Measurements from ENCODE around the gene NUP210.

NUP210 gene

DNA sequence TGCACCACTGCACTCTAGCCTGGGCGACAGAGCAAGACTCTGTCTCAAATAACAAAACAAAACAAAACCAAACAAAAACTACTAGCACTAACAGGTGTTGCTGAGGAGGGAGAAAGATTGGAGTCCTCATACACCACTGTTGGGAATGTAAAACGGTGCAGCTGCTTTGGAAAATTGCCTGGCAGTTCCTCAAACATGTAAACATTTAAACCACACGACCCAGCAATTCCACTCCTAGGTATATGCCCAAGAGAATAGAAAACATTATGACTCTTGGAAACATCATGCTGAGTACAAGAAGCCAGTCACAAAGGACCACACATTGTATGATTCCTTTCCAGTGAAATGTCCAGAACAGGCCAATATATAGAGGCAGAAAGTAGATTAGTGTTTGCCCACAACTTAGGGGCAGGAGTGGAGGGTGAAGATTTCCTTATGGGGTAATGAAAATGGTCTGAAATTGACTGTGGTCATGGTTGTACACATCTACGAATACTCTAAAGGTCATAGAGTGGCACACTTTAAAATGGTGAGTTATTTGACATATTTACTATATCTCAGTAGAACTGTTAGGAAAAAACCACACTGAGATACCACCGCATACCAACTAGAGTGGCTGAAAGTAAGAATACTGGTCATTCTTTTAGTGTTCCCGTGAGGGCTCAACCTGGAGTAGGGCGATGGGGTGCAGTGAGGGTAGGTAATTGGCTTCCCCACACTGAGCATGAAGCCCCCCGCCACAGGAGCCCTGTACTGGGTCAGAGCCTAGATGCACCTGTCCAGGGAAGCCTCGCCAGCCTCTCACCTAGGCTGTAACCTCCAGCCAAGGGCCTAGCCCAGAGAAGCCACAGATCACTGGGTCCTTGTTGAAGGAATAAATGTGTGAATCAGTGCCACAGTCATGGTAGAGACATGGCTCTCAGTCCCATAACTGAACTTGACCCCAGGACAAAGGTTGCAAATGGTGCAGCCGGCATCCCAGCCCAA is 131.1 kb downstream of the NUP210 start:
- H3K4me3 ChIP-seq (ENCODE audit: low read depth, low read length): no peak overlapping the region
- TF ChIP-seq, protein P1, sequence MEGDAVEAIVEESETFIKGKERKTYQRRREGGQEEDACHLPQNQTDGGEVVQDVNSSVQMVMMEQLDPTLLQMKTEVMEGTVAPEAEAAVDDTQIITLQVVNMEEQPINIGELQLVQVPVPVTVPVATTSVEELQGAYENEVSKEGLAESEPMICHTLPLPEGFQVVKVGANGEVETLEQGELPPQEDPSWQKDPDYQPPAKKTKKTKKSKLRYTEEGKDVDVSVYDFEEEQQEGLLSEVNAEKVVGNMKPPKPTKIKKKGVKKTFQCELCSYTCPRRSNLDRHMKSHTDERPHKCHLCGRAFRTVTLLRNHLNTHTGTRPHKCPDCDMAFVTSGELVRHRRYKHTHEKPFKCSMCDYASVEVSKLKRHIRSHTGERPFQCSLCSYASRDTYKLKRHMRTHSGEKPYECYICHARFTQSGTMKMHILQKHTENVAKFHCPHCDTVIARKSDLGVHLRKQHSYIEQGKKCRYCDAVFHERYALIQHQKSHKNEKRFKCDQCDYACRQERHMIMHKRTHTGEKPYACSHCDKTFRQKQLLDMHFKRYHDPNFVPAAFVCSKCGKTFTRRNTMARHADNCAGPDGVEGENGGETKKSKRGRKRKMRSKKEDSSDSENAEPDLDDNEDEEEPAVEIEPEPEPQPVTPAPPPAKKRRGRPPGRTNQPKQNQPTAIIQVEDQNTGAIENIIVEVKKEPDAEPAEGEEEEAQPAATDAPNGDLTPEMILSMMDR (IDR thresholded peaks at IDR 0.05; ENCODE audit: insufficient read depth, low read depth, low read length, missing control alignments): no peak
- DNase-seq (ENCODE audit: low read depth): no peak

DNA sequence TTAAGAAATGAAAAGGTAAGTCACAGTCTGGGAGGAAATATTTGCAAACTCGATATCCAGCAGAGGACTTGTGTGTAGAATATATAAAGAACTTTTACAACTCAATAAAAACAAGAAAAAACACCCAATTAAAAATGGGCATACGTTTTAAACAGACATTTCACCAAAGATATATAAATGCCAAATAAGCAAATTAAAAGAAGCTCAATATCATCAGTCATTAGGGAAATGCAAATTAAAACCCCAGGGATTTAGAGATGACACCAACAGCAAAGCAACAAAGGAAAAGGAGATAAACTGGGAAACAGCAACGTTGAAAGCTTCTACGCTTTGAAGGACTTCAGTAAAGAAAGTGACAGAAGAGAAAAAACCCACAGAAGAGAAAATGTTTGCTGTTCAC is 132.3 kb downstream of the NUP210 start:
- H3K4me3 ChIP-seq (ENCODE audit: low read depth, low read length): no peak overlapping the region
- DNase-seq (ENCODE audit: low read depth): no peak
- TF ChIP-seq, protein P1 (IDR thresholded peaks at IDR 0.05; ENCODE audit: insufficient read depth, low read depth, low read length, missing control alignments): no peak

DNA sequence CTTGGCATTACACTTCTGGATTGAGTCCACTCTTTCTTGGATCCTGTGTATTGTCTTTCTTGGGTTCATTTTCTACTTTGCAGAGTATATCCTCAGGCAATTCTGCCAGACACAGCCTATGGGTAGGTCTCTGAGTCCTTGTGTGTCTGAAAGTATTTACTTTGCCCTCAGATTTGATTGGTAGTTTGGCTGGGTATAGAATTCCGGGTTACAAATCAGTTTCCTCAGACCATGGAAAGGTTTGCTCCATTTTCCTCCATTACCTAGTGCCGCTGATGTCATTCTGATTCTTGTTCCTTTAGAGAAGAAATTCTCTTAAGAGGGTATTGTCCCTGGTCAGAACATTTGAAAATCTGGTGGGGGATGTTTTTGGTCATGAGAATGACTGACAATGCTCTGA is 133.2 kb downstream of the NUP210 start:
- no peak overlapping the region for H3K4me3 ChIP-seq (ENCODE audit: low read depth, low read length)
- no peak for DNase-seq (ENCODE audit: low read depth)
- TF ChIP-seq, protein P1 (IDR thresholded peaks at IDR 0.05; ENCODE audit: insufficient read depth, low read depth, low read length, missing control alignments): no peak

DNA sequence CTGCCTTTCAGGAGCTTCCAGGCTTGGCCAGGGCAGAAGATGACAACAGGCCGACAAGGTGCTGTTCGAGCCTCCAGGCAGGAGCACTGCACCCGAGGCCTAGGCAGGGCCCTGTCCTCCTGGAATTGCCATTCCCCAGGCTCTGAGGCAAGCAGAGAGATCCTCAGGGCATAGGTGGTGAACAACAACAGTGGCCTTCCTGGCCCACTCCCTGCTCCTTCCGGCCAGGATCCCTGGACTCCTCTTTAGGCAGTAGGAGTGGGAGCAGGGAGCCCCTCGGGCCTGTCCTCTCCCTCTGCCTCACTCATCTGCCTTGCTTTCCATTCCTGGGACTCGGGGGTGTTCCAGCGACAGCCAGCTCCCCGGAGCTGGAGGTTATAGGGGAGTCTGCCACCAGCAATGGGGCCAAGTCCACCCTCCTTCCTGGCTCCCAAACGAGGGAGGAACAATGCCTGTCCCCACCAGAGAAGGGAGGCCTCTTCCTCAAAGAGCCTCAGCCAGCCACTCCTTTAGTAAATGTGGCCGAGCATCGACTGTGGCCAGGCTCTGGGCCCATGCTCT is 135.0 kb downstream of the NUP210 start:
- TF ChIP-seq, protein P1 (IDR thresholded peaks at IDR 0.05; ENCODE audit: insufficient read depth, low read depth, low read length, missing control alignments): no peak
- no peak overlapping the region for H3K4me3 ChIP-seq (ENCODE audit: low read depth, low read length)
- no peak for DNase-seq (ENCODE audit: low read depth)

DNA sequence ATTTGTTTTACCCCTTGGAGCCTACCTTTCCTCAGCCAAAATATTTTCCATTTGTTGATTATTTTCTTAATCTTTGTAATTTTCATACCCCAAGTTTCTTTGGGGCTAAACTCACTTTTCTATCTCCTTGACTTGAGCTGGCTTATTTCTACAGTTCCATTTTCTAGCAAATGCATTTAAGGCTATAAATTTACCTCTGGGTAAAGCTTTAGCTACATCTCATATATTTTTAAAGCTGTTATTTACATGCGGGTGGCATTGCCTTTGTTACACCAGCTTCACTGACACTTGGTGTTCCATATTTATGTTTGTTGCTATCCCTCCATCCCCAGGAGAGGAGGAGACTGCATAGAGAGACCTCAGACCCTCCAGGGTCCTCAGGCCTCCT is 136.3 kb downstream of the NUP210 start:
- no peak overlapping the region for H3K4me3 ChIP-seq (ENCODE audit: low read depth, low read length)
- TF ChIP-seq, protein P1 (IDR thresholded peaks at IDR 0.05; ENCODE audit: insufficient read depth, low read depth, low read length, missing control alignments): no peak
- DNase-seq (ENCODE audit: low read depth): no peak

DNA sequence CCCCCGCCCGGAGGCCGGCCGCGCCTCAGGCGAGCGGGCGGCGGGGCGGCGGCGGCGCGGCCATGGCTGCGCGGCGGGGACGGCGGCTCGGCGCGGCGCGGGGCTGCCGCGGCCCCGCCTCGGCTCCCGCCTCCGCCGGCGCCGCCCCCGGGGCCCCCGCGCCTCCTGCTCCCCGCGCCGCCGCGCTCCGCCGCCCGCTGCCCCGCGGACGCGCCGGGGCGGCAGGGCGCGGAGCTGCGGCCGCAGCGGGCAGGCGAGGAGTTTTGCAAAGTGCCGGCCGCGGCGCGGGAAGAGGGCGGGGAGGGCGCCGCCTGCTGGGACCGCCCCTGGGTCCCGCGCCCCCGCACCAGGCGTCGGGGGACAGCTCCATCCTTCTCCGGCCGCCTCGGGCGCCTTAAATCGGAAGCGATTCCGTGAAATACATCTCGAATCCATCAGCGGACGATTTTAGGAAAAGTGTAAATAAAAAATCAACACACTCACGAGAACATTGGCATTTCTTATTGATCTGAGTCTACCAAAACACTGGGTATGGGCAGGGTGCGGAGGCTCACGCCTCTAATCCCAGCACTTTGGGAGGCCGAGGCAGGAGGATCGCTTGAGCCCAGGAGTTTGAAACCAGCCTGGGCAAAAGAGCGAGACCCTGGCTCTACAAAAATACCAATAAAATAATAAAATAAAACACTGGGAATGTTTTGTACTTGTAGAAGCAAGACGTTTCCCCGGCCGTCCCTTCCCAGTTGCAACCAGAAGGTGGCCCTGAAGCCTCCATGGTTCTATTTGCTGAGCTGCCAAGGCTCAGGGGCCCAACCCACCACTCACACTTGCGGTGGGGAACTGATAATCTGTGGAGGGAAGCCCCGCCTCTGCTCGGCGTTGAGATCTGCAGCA is 136.9 kb downstream of the NUP210 start:
- DNase-seq (ENCODE audit: low read depth): no peak
- TF ChIP-seq, protein P1 (IDR thresholded peaks at IDR 0.05; ENCODE audit: insufficient read depth, low read depth, low read length, missing control alignments): no peak
- no peak overlapping the region for H3K4me3 ChIP-seq (ENCODE audit: low read depth, low read length)

All from GM12865 (cell line).